ENCODE results near the gene SETD6. TPM values are rescaled to one million over a fixed set of nuclear protein-coding genes. Genes with fewer than 3 reads are reported as not detected.

Gene SETD6
- total RNA-seq, 4 donors from 2014 or later = 18.2 to 27.5 (median 22.0) TPM

- no peak for DNase-seq (ENCODE audit: extremely low spot score)
- WGBS = 4% methylated on average over 7 of the region's 8 CpGs
Observed at GRCh38 chr16:58494981-58495520, 20.3 kb upstream of the SETD6 start.

DNA sequence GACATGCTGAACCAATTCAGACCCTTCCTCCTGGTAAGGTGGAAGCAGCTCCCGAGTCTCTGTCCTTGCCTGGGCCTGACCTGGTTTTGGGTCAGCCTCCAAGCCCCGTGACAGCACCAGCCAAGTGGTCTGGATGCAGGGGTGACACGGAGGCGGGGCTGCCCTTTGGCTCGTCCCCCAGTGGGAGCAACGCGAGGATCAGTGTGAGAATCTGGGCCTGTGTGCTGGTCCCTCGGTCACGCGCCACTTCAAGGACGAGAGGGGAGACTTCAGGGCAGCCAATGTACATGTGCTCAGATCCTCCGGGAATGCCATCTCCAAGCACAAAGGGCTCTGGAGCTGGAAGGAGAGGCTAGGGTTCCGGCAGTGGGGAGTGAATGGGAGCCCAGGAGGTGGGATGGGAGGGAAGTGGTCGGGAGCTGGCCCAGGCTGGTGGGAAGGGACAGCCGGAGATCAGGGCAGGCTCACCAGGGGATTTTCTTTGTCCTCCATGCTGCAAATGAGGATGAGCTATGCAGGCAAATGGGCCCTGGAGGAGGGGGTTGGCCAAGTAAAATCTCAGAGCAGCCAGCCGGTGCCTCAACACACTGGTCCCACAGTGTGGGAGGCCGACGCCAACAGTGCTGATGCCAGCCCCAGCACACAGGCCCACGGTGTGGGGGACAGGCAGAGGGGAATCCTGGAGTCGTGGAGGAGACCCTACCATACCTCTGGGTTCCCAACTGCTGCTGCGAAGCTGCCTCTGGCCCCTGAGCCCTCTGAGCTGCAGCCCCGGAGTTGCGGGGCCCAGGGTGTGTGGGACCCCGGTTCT is 19.6 kb upstream of the SETD6 start:
- H3K9me3 ChIP-seq = no peaks in the 10 kb centered on the region
- peaks cover 20 to 29% (median 25%) of the 10 kb centered on the region in 4 donors for H3K4me1 ChIP-seq
- peak overlapping the region in 3 of 4 donors; percentile 15 to 26 (median 23) for H3K4me3 ChIP-seq
- no peak for DNase-seq (ENCODE audit: extremely low spot score)
- WGBS = 64% methylated on average over 21 of the region's 24 CpGs
- peak overlapping the region; percentile 48 to 66 (median 54) for H3K27ac ChIP-seq (replicated peaks in 1 of 4)
- intact Hi-C loops (cut with DNase I) = no loop called here
- TF ChIP-seq EP300 (IDR thresholded peaks at IDR 0.05) (no peak), POLR2AphosphoS5 (IDR thresholded peaks at IDR 0.05) (no peak), POLR2A (IDR thresholded peaks at IDR 0.05; ENCODE audit: low read depth) (no peak)
- TF ChIP-seq, protein P1, sequence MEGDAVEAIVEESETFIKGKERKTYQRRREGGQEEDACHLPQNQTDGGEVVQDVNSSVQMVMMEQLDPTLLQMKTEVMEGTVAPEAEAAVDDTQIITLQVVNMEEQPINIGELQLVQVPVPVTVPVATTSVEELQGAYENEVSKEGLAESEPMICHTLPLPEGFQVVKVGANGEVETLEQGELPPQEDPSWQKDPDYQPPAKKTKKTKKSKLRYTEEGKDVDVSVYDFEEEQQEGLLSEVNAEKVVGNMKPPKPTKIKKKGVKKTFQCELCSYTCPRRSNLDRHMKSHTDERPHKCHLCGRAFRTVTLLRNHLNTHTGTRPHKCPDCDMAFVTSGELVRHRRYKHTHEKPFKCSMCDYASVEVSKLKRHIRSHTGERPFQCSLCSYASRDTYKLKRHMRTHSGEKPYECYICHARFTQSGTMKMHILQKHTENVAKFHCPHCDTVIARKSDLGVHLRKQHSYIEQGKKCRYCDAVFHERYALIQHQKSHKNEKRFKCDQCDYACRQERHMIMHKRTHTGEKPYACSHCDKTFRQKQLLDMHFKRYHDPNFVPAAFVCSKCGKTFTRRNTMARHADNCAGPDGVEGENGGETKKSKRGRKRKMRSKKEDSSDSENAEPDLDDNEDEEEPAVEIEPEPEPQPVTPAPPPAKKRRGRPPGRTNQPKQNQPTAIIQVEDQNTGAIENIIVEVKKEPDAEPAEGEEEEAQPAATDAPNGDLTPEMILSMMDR (IDR thresholded peaks at IDR 0.05) = no peak
- peaks cover 0 to 8% (median 1%) of the 10 kb centered on the region in 4 donors for H3K27me3 ChIP-seq
- peaks cover 0 to 17% (median 0%) of the 10 kb centered on the region in 4 donors for H3K36me3 ChIP-seq

More at GRCh38 chr16:58494981-58495520, 20.3 kb upstream of the SETD6 start:
- Histone ChIP-seq H3K9me3 (no peaks in the 10 kb centered on the region), H3K36me3 (peaks cover 0 to 21% (median 0%) of the 10 kb centered on the region in 4 donors), H3K4me1 (peaks cover 14 to 27% (median 18%) of the 10 kb centered on the region in 4 donors), H3K27ac (replicated peaks in 1 of 4) (peak overlapping the region; percentile 48 to 66 (median 54)), H3K27me3 (peaks cover 0 to 2% (median 0%) of the 10 kb centered on the region in 4 donors), H3K4me3 (peak overlapping the region in 3 of 4 donors; percentile 15 to 26 (median 23))
- intact Hi-C loops (cut with DNase I) = no loop called here
- TF ChIP-seq, protein P1 (IDR thresholded peaks at IDR 0.05) = peak in 2 of 3 experiments; percentile 33 to 34
- TF ChIP-seq POLR2A (IDR thresholded peaks at IDR 0.05; ENCODE audit: low read depth) (no peak), POLR2AphosphoS5 (IDR thresholded peaks at IDR 0.05) (peak in 1 of 2 donors; percentile 17)

DNA sequence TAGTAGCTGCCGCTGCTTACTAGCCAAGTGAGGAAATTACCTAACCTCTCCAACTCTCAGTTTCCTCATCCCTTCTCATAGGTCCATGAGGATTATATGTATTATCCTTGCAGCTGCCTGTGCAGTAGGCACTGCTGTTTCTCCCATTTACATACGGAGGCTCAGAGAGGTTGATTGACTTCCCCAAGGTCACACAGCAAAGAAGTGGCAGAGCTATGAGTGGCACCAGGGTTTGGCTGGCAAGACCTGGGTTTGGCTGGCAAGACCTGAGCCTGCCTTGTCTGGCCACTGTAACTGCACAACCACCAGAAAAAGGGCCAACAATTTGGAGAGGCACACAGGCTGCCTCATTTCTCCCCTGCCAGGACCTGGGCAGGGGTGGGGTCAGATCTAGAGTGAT is 17.8 kb upstream of the SETD6 start:
- Histone ChIP-seq H3K27me3 (peaks cover 0 to 26% (median 6%) of the 10 kb centered on the region in 4 donors), H3K4me3 (no peak overlapping the region), H3K9me3 (no peaks in the 10 kb centered on the region), H3K4me1 (peaks cover 32 to 39% (median 34%) of the 10 kb centered on the region in 4 donors), H3K27ac (replicated peaks in 1 of 4) (no peak overlapping the region), H3K36me3 (peaks cover 0 to 24% (median 0%) of the 10 kb centered on the region in 4 donors)
- DNase-seq (ENCODE audit: extremely low spot score) = no peak
- WGBS = 94% methylated on average over 2 of the region's 2 CpGs
- TF ChIP-seq, protein P1 (IDR thresholded peaks at IDR 0.05) = no peak
- TF ChIP-seq EP300 (IDR thresholded peaks at IDR 0.05) (no peak), POLR2AphosphoS5 (IDR thresholded peaks at IDR 0.05) (no peak), POLR2A (IDR thresholded peaks at IDR 0.05; ENCODE audit: low read depth) (no peak)
- intact Hi-C loops (cut with DNase I) = no loop called here

GRCh38 chr16:58497935-58498334 is 17.4 kb upstream of the SETD6 start:
- no peak for DNase-seq (ENCODE audit: extremely low spot score)
- H3K4me1 ChIP-seq = peaks cover 32 to 39% (median 33%) of the 10 kb centered on the region in 4 donors
- H3K9me3 ChIP-seq = no peaks in the 10 kb centered on the region
- WGBS = 72% methylated on average over 5 of the region's 5 CpGs
- TF ChIP-seq POLR2AphosphoS5 (IDR thresholded peaks at IDR 0.05) (no peak), POLR2A (IDR thresholded peaks at IDR 0.05; ENCODE audit: low read depth) (no peak), EP300 (IDR thresholded peaks at IDR 0.05) (no peak)
- TF ChIP-seq, protein P1 (IDR thresholded peaks at IDR 0.05) = no peak
- no peak overlapping the region for H3K27ac ChIP-seq (replicated peaks in 1 of 4)
- H3K27me3 ChIP-seq = peaks cover 0 to 31% (median 6%) of the 10 kb centered on the region in 4 donors
- H3K36me3 ChIP-seq = peaks cover 0 to 27% (median 0%) of the 10 kb centered on the region in 4 donors
- no peak overlapping the region for H3K4me3 ChIP-seq
- intact Hi-C loops (cut with DNase I) = no loop called here

All from esophagus muscularis mucosa (tissue), 4 donors.